PC-3 (cell line): ENCODE data around the gene CEP83. TPM values are rescaled to one million over a fixed set of nuclear protein-coding genes. Genes with fewer than 3 reads are reported as not detected.

Experiments
- ATAC-seq: fragments of 200-7000 bp; cut with Tn5 transposase; 2 replicates; pipeline ENCODE4 v1.9.1; 2020; ENCODE audit warnings: mild to moderate bottlenecking, moderate library complexity
- BruUV-seq: library from RNA; stranded (reverse); fragments of 400-500 nt; replicated peaks from 2 replicates; lab custom pipeline; 2021; lab: Mats Ljungman, UMichigan
- CTCF ChIA-PET: fragments of 300-600 bp; sonication (Branson Sonifier 250); formaldehyde crosslinking; loops from one replicate; lab custom pipeline; 2022; ENCODE audit warnings: antibody characterized with exemption; lab: Charles Lee
- POLR2A ChIA-PET: fragments of 300-600 bp; sonication (Branson Sonifier 250); formaldehyde crosslinking; loops from one replicate; lab custom pipeline; 2022; ENCODE audit warnings: antibody characterized with exemption; ENCODE audit not compliant: unreplicated experiment; lab: Charles Lee
- DNase-seq: peaks from one replicate; pipeline ENCODE4 v3.0.0-alpha.2; 2015
- H2AFZ ChIP-seq: fragments of 300-600 bp; sonication (generic); 2 replicates; pipeline ENCODE4 v1.6.0; 2016; ENCODE audit warnings: antibody characterized with exemption, low read length
- H3F3A ChIP-seq: fragments of 300-600 bp; sonication (generic); one replicate; pipeline ENCODE4 v1.6.0; 2017; ENCODE audit warnings: antibody characterized with exemption, low read length, control low read depth, mild to moderate bottlenecking; ENCODE audit not compliant: unreplicated experiment
- H3K27ac ChIP-seq: fragments of 300-600 bp; sonication (generic); 2 replicates; pipeline ENCODE4 v1.5.1; 2016; ENCODE audit warnings: mild to moderate bottlenecking, low read length
- H3K27me3 ChIP-seq: fragments of 300-600 bp; sonication (generic); 2 replicates; pipeline ENCODE4 v1.6.1; 2016; ENCODE audit warnings: low read length, mixed read lengths
- H3K36me3 ChIP-seq: fragments of 300-600 bp; sonication (generic); 2 replicates; pipeline ENCODE4 v1.6.1; 2016; ENCODE audit warnings: low read depth, mixed run types, low read length, mixed read lengths
- H3K4me1 ChIP-seq: fragments of 300-600 bp; sonication (generic); 2 replicates; pipeline ENCODE4 v1.5.1; 2016; ENCODE audit warnings: low read length; ENCODE audit not compliant: insufficient read depth
- H3K4me2 ChIP-seq: fragments of 300-600 bp; sonication (generic); 2 replicates; pipeline ENCODE4 v1.6.0; 2016; ENCODE audit warnings: low read length
- H3K4me3 ChIP-seq: fragments of 300-600 bp; sonication (generic); 2 replicates; pipeline ENCODE4 v1.5.1; 2016; ENCODE audit warnings: mild to moderate bottlenecking, low read length, mixed read lengths
- H3K79me2 ChIP-seq: fragments of 300-600 bp; sonication (generic); 2 replicates; pipeline ENCODE4 v1.6.1; 2017; ENCODE audit warnings: low read length, mixed read lengths
- H3K9ac ChIP-seq: fragments of 300-600 bp; sonication (generic); 2 replicates; pipeline ENCODE4 v1.6.0; 2016; ENCODE audit warnings: mild to moderate bottlenecking, low read length
- H3K9me2 ChIP-seq: fragments of 300-600 bp; sonication (generic); replicated peaks from 2 replicates; pipeline ENCODE4 v1.6.1; 2016; ENCODE audit warnings: mixed run types, low read length, mixed read lengths
- H3K9me3 ChIP-seq: fragments of 300-600 bp; sonication (generic); 2 replicates; pipeline ENCODE4 v1.6.1; 2016; ENCODE audit warnings: low read length, mixed read lengths
- H4K20me1 ChIP-seq: fragments of 300-600 bp; sonication (generic); 2 replicates; pipeline ENCODE4 v1.6.1; 2016; ENCODE audit warnings: low read length, mixed read lengths
- CTCF ChIP-seq: fragments of 300-600 bp; sonication (generic); conservative IDR thresholded peaks from 2 replicates; pipeline ENCODE4 v1.5.1; 2017; ENCODE audit warnings: antibody characterized with exemption, low read depth, mild to moderate bottlenecking, low read length
- EZH2 ChIP-seq: fragments of 300-600 bp; sonication (generic); IDR thresholded peaks from one replicate; pipeline ENCODE4 v1.6.1; 2017; ENCODE audit warnings: antibody characterized with exemption, mild to moderate bottlenecking, low read length; ENCODE audit not compliant: unreplicated experiment
- EZH2phosphoT487 ChIP-seq: fragments of 300-600 bp; sonication (generic); IDR thresholded peaks from 2 replicates; pipeline ENCODE4 v1.6.1; 2018; ENCODE audit warnings: mild to moderate bottlenecking, antibody characterized with exemption, low read length, borderline replicate concordance
- intact Hi-C: fragments of 100-400 bp; cut with micrococcal nuclease; formaldehyde crosslinking; loops from 2 replicates; pipeline ENCODE4 v1.9.0; 2023
- total RNA-seq: library from RNA; depleted of rRNA; stranded (reverse); fragments of >200 nt; gene quantifications from 2 replicates; pipeline ENCODE4 v1.2.3, GENCODE V29; 2014

The CEP83 gene
- total RNA-seq, 1 experiment from 2014 or later, result 11.8 TPM

GRCh38 chr12:94333396-94333795 lies 126.3 kb downstream of the CEP83 start:
- Histone ChIP-seq H3F3A (no peaks in the 10 kb centered on the region), H3K27ac (no peak overlapping the region), H3K4me1 (no peaks in the 10 kb centered on the region), H3K27me3 (no peaks in the 10 kb centered on the region), H3K36me3 (peaks cover 12% of the 10 kb centered on the region), H3K9ac (no peak overlapping the region), H3K4me3 (no peak overlapping the region), H4K20me1 (no peaks in the 10 kb centered on the region), H3K9me3 (no peaks in the 10 kb centered on the region), H3K9me2 (no peaks in the 10 kb centered on the region), H2AFZ (no peak overlapping the region), H3K4me2 (no peak overlapping the region), H3K79me2 (no peaks in the 10 kb centered on the region)
- ATAC-seq, result no peak
- no peak for TF ChIP-seq EZH2phosphoT487
- TF ChIP-seq EZH2, result no peak
- POLR2A ChIA-PET, result no interaction called here
- BruUV-seq, result no TSS peak
- intact Hi-C loops, result loop anchor here (5.0 kb wide), 1 partner anchor 99 kb away; no protein-coding TSS in a partner anchor
- CTCF ChIA-PET, result no interaction called here
- no peak for DNase-seq

- Histone ChIP-seq H3F3A (no peaks in the 10 kb centered on the region), H3K9me2 (no peaks in the 10 kb centered on the region), H3K4me3 (no peak overlapping the region), H4K20me1 (no peaks in the 10 kb centered on the region), H3K27me3 (no peaks in the 10 kb centered on the region), H2AFZ (no peak overlapping the region), H3K4me1 (peaks cover 14% of the 10 kb centered on the region), H3K9ac (no peak overlapping the region), H3K9me3 (no peaks in the 10 kb centered on the region), H3K4me2 (no peak overlapping the region), H3K36me3 (peaks cover 16% of the 10 kb centered on the region), H3K27ac (no peak overlapping the region), H3K79me2 (no peaks in the 10 kb centered on the region)
- no peak for DNase-seq
- TF ChIP-seq CTCF (peak; percentile 46), EZH2 (no peak), EZH2phosphoT487 (no peak)
- CTCF ChIA-PET, result no interaction called here
- POLR2A ChIA-PET, result interaction anchor here (0.6 kb wide), 1 partner anchor 704 kb away, joined by 9 read pairs; no protein-coding TSS in a partner anchor
- no TSS peak for BruUV-seq
- no peak for ATAC-seq
- intact Hi-C loops, result no loop called here
These were observed 130.3 kb downstream of the CEP83 start for GRCh38 chr12:94329366-94329765.

GRCh38 chr12:94327809-94328208 lies 131.9 kb downstream of the CEP83 start:
- BruUV-seq, result no TSS peak
- peaks cover 26% of the 10 kb centered on the region for H3K36me3 ChIP-seq
- no peaks in the 10 kb centered on the region for H3K9me3 ChIP-seq
- no peaks in the 10 kb centered on the region for H3F3A ChIP-seq
- ChIA-PET CTCF (no interaction called here), POLR2A (no interaction called here)
- no peak overlapping the region for H2AFZ ChIP-seq
- H3K4me2 ChIP-seq, result no peak overlapping the region
- H3K9me2 ChIP-seq, result no peaks in the 10 kb centered on the region
- no peaks in the 10 kb centered on the region for H3K79me2 ChIP-seq
- no peak overlapping the region for H3K9ac ChIP-seq
- no peaks in the 10 kb centered on the region for H3K27me3 ChIP-seq
- intact Hi-C loops, result no loop called here
- no peak for TF ChIP-seq CTCF
- no peak for TF ChIP-seq EZH2
- TF ChIP-seq EZH2phosphoT487, result no peak
- ATAC-seq (no peak), DNase-seq (no peak)
- H3K4me3 ChIP-seq, result no peak overlapping the region
- H3K4me1 ChIP-seq, result peaks cover 14% of the 10 kb centered on the region
- no peak overlapping the region for H3K27ac ChIP-seq
- H4K20me1 ChIP-seq, result no peaks in the 10 kb centered on the region
